A549 (cell line): ENCODE data around the gene PER1. TPM values are rescaled to one million over a fixed set of nuclear protein-coding genes. Genes with fewer than 3 reads are reported as not detected.
A peak's percentile ranks its signal among the peaks of the same experiment; 100 is the strongest.

Experiments used
- BCL3 ChIP-seq: fragments of >200 bp; sonication (Bioruptor Twin); formaldehyde crosslinking; IDR thresholded peaks from 3 replicates; pipeline ENCODE4 v1.6.1; 2016
- CBX8 ChIP-seq: fragments of 200-600 bp; sonication (generic); IDR thresholded peaks from 2 replicates; pipeline ENCODE4 v1.6.1; 2016
- CHD2 ChIP-seq: fragments of 150-350 bp; IDR thresholded peaks from 2 replicates; pipeline ENCODE4 v1.6.1; 2014; ENCODE audit warnings: low read length; ENCODE audit not compliant: partially characterized antibody
- CTCF ChIP-seq: fragments of >200 bp; sonication (Bioruptor Twin); formaldehyde crosslinking; IDR thresholded peaks from 3 replicates; pipeline ENCODE4 v1.5.1; 2016
- ESRRA ChIP-seq: fragments of 150-350 bp; IDR thresholded peaks from 2 replicates; pipeline ENCODE4 v1.6.1; 2014; ENCODE audit warnings: mild to moderate bottlenecking, low read length, borderline replicate concordance
- FOSL2 ChIP-seq, 2 experiments: fragments of 450-650 bp in 1 of 2; fragments of >200 bp in 1 of 2; sonication (Bioruptor Twin) in 1 of 2; formaldehyde crosslinking; IDR thresholded peaks; 2 replicates each; pipeline versions ENCODE4 v1.5.0 to v1.6.1; 2016 to 2020; ENCODE audit warnings: mild to moderate bottlenecking in 1 of 2, moderate library complexity in 1 of 2
- HEYL ChIP-seq: fragments of 250-450 bp; sonication (Bioruptor Pico); IDR thresholded peaks from 2 replicates; pipeline ENCODE4 v1.8.0; 2021; ENCODE audit warnings: mild to moderate bottlenecking, moderate library complexity
- HMGXB4 ChIP-seq: fragments of 250-450 bp; sonication (Bioruptor Pico); IDR thresholded peaks from 2 replicates; pipeline ENCODE4 v1.5.0; 2021; ENCODE audit warnings: mild to moderate bottlenecking, moderate library complexity, borderline replicate concordance
- HOXB13 ChIP-seq: fragments of 250-450 bp; sonication (Bioruptor Pico); IDR thresholded peaks from 2 replicates; pipeline ENCODE4 v1.5.0; 2020; ENCODE audit warnings: low read depth, mild to moderate bottlenecking, moderate library complexity
- JUN ChIP-seq, 2 experiments: fragments of >200 bp; sonication (Bioruptor Twin); formaldehyde crosslinking; IDR thresholded peaks; 2 replicates in 1 of 2; 3 replicates in 1 of 2; pipeline ENCODE4 v1.6.1; 2016 to 2017
- JUNB ChIP-seq: fragments of >200 bp; sonication (Bioruptor Twin); formaldehyde crosslinking; IDR thresholded peaks from 2 replicates; pipeline ENCODE4 v1.6.1; 2016
- KDM5A ChIP-seq: fragments of 200-600 bp; sonication (generic); IDR thresholded peaks from 2 replicates; pipeline ENCODE4 v1.6.1; 2016; ENCODE audit warnings: antibody characterized with exemption, mild to moderate bottlenecking
- MAFK ChIP-seq: fragments of 450-650 bp; IDR thresholded peaks from 2 replicates; pipeline ENCODE4 v1.6.1; 2014; ENCODE audit not compliant: partially characterized antibody
- NFE2L2 ChIP-seq: fragments of 150-350 bp; conservative IDR thresholded peaks from 2 replicates; pipeline ENCODE4 v1.6.1; 2014; ENCODE audit warnings: low read length
- NPAS2 ChIP-seq: fragments of 250-450 bp; sonication (Bioruptor Pico); IDR thresholded peaks from 2 replicates; pipeline ENCODE4 v1.8.0; 2022; ENCODE audit warnings: mild to moderate bottlenecking, moderate library complexity, borderline replicate concordance
- PBX3 ChIP-seq: IDR thresholded peaks from 2 replicates; pipeline ENCODE4 v1.6.1; 2012
- PHF8 ChIP-seq: fragments of 200-600 bp; sonication (generic); IDR thresholded peaks from 2 replicates; pipeline ENCODE4 v1.6.1; 2016; ENCODE audit warnings: low read depth, mild to moderate bottlenecking, antibody characterized with exemption, moderate library complexity, borderline replicate concordance
- RAD21 ChIP-seq, 2 experiments: fragments of >200 bp in 1 of 2; sonication (Bioruptor Twin) in 1 of 2; formaldehyde crosslinking in 1 of 2; IDR thresholded peaks in 1 of 2; conservative IDR thresholded peaks in 1 of 2; 2 replicates in 1 of 2; 3 replicates in 1 of 2; pipeline ENCODE4 v1.6.1; 2012 to 2018; ENCODE audit warnings: inconsistent platforms in 1 of 2
- REST ChIP-seq: fragments of 200-600 bp; sonication (generic); IDR thresholded peaks from 2 replicates; pipeline ENCODE4 v1.6.1; 2016; ENCODE audit warnings: antibody characterized with exemption, mild to moderate bottlenecking, moderate library complexity
- RFX5 ChIP-seq: fragments of 450-650 bp; IDR thresholded peaks from 2 replicates; pipeline ENCODE4 v1.7.1; 2014; ENCODE audit warnings: antibody characterized with exemption, mild to moderate bottlenecking, moderate library complexity
- RNF2 ChIP-seq: fragments of 200-600 bp; sonication (generic); IDR thresholded peaks from 2 replicates; pipeline ENCODE4 v1.6.1; 2016; ENCODE audit warnings: low read depth, mild to moderate bottlenecking, antibody characterized with exemption, moderate library complexity, borderline replicate concordance
- TFCP2L1 ChIP-seq: fragments of 250-450 bp; sonication (Bioruptor Pico); IDR thresholded peaks from 2 replicates; pipeline ENCODE4 v1.5.0; 2021; ENCODE audit warnings: mild to moderate bottlenecking
- TP53 ChIP-seq: fragments of 250-450 bp; sonication (Bioruptor Pico); IDR thresholded peaks from 2 replicates; pipeline ENCODE4 v1.5.0; 2021; ENCODE audit warnings: mild to moderate bottlenecking, moderate library complexity
- ZFP36 ChIP-seq: fragments of 450-650 bp; IDR thresholded peaks from 2 replicates; pipeline ENCODE4 v1.6.1; 2014; ENCODE audit warnings: borderline replicate concordance; ENCODE audit not compliant: partially characterized antibody
- ZSCAN20 ChIP-seq: fragments of 250-450 bp; sonication (Bioruptor Pico); IDR thresholded peaks from 2 replicates; pipeline ENCODE4 v1.8.0; 2022; ENCODE audit warnings: mild to moderate bottlenecking, moderate library complexity
- polyA plus RNA-seq, 4 experiments: library from polyadenylated mRNA; depleted of rRNA in 3 of 4; stranded (reverse); fragments of >200 nt; fragmentation: RNase III in 1 of 4; extraction: RNeasy Plus Mini Kit Qiagen cat#74134 plus additional on column Dnase treatment in 1 of 4; gene quantifications; 2 replicates in 3 of 4; 3 replicates in 1 of 4; pipeline ENCODE4 v1.2.3, GENCODE V29; 2011 to 2017

Gene PER1
- polyA plus RNA-seq, 2 of the 4 experiments (the other 2 are of a cell fraction), result 5.5 to 8.7 TPM

- TF ChIP-seq CTCF, result no peak
- TF ChIP-seq JUNB, result no peak
- no peak for TF ChIP-seq RNF2
- TF ChIP-seq BCL3, result 0 out of 3 replicates have a peak, but pooled peaks have one; percentile 25
- peak; percentile 57; the same call in 1 of the 2 replicates for TF ChIP-seq HMGXB4 (CRISPR knock-in tag)
- TF ChIP-seq ZSCAN20 (CRISPR knock-in tag), result no peak
- TF ChIP-seq TP53 (CRISPR knock-in tag), result peak; percentile 55; the same call in 1 of the 2 replicates
- TF ChIP-seq PBX3, result no peak
- no peak for TF ChIP-seq NFE2L2
- peak; percentile 39; the same call in 1 of the 2 replicates for TF ChIP-seq PHF8
- TF ChIP-seq CBX8, result no peak
- no peak for TF ChIP-seq FOSL2 (IDR thresholded peaks at IDR 0.05)
- TF ChIP-seq FOSL2 (CRISPR knock-in tag; IDR thresholded peaks at IDR 0.05), result peak; percentile 40
- peak in 1 of 2 experiments; percentile 61; a peak in 1 of 5 replicates for TF ChIP-seq JUN (IDR thresholded peaks at IDR 0.05)
- TF ChIP-seq HOXB13 (CRISPR knock-in tag), result peak; percentile 92
- no peak for TF ChIP-seq ESRRA
- TF ChIP-seq HEYL (CRISPR knock-in tag), result no peak
- peak; percentile 95 for TF ChIP-seq TFCP2L1 (CRISPR knock-in tag)
- peak; percentile 80 for TF ChIP-seq RFX5
- TF ChIP-seq RAD21 (conservative IDR thresholded peaks at IDR 0.05 in 1 of 2, IDR thresholded peaks at IDR 0.05 in 1 of 2), result no peak
- no peak for TF ChIP-seq ZFP36
- no peak for TF ChIP-seq MAFK
- peak; percentile 31; the same call in 1 of the 2 replicates for TF ChIP-seq REST
- TF ChIP-seq NPAS2 (CRISPR knock-in tag), result peak; percentile 93
- no peak for TF ChIP-seq KDM5A
- peak; percentile 9 for TF ChIP-seq CHD2
- TF ChIP-seq, all 56 proteins: peak for 23
Observed at GRCh38 chr17:8152112-8152775, at the start of gene PER1 (continued).
